ENCODE measurements around the gene TBP.

The TBP gene

GRCh38 chr6:170535004-170535403, 19.2 kb upstream of the TBP start:
- no peak for DNase-seq (ENCODE audit: low read depth)

- DNase-seq (ENCODE audit: low read depth), result no peak
Observed at GRCh38 chr6:170536671-170537070, 17.5 kb upstream of the TBP start.

GRCh38 chr6:170537329-170537728, 16.8 kb upstream of the TBP start:
- DNase-seq (ENCODE audit: low read depth), result no peak

GRCh38 chr6:170542031-170542719, 12.0 kb upstream of the TBP start:
- DNase-seq (ENCODE audit: low read depth), result no peak

- DNase-seq (ENCODE audit: low read depth), result no peak
Observed at GRCh38 chr6:170545405-170545804, 8.8 kb upstream of the TBP start.

- DNase-seq (ENCODE audit: low read depth), result peak; percentile 81
Observed at GRCh38 chr6:170552765-170553533, 1.2 kb upstream of the TBP start, which contains the start of gene PSMB1. Gene PSMB1, minus strand, starts transcription at chr6:170553307. Its CDS starts 65 bp downstream, at chr6:170553242.

- DNase-seq (ENCODE audit: low read depth), result no peak
Observed at GRCh38 chr6:170553534-170554012, 596 bp upstream of the TBP start.

GRCh38 chr6:170554796-170555137, 598 bp downstream of the TBP start:
- no peak for DNase-seq (ENCODE audit: low read depth)

- no peak for DNase-seq (ENCODE audit: low read depth)
Observed at GRCh38 chr6:170555305-170555704, 1.1 kb downstream of the TBP start.

GRCh38 chr6:170561555-170561954, 7.4 kb downstream of the TBP start:
- DNase-seq (ENCODE audit: low read depth), result no peak

GRCh38 chr6:170564936-170565530, 10.9 kb downstream of the TBP start:
- no peak for DNase-seq (ENCODE audit: low read depth)

- no peak for DNase-seq (ENCODE audit: low read depth)
Observed at GRCh38 chr6:170572704-170573466, 18.7 kb downstream of the TBP start.

- DNase-seq (ENCODE audit: low read depth), result no peak
Observed at GRCh38 chr6:170575250-170575649, 21.1 kb downstream of the TBP start.

GRCh38 chr6:170578909-170579308, 24.7 kb downstream of the TBP start:
- no peak for DNase-seq (ENCODE audit: low read depth)

- no peak for DNase-seq (ENCODE audit: low read depth)
Observed at GRCh38 chr6:170583756-170584180, 29.6 kb downstream of the TBP start.

- peak; percentile 90 for DNase-seq (ENCODE audit: low read depth)
Observed at GRCh38 chr6:170584181-170584953, 30.2 kb downstream of the TBP start, which contains the start of gene PDCD2. Gene PDCD2, minus strand, starts transcription at chr6:170584637. Its CDS starts 56 bp downstream, at chr6:170584581.

GRCh38 chr6:170584954-170585498, 30.9 kb downstream of the TBP start:
- DNase-seq (ENCODE audit: low read depth), result no peak

GRCh38 chr6:170590725-170591124, 36.6 kb downstream of the TBP start:
- no peak for DNase-seq (ENCODE audit: low read depth)

GRCh38 chr6:170596426-170596825, 42.3 kb downstream of the TBP start:
- DNase-seq (ENCODE audit: low read depth), result no peak

- DNase-seq (ENCODE audit: low read depth), result no peak
Observed at GRCh38 chr6:170597278-170597677, 43.1 kb downstream of the TBP start.

Data from activated T-cell treated with anti-CD3 and anti-CD28 coated beads for 24 hours (primary cell).